HepG2 (cell line): ENCODE measurements around the gene C19orf47. TPM values are rescaled to one million over a fixed set of nuclear protein-coding genes. Genes with fewer than 3 reads are reported as not detected.

Experiments used
- ATAC-seq: fragments of 200-7000 bp; cut with Tn5 transposase; 3 replicates; pipeline ENCODE4 v1.9.1; 2020; ENCODE audit warnings: mild to moderate bottlenecking, moderate library complexity
- BruUV-seq: library from RNA; stranded (reverse); fragments of 400-500 nt; replicated peaks from 2 replicates; lab custom pipeline; 2021; lab: Mats Ljungman, UMichigan
- CTCF ChIA-PET: fragments of 300-600 bp; formaldehyde crosslinking; extraction: SDS; loops from one replicate; lab custom pipeline; 2021; ENCODE audit warnings: low total read pairs, inconsistent platforms, low intra/inter-chr PET ratio; lab: Yijun Ruan, JAX
- POLR2A ChIA-PET: fragments of 350-600 bp; sonication (Branson Sonifier 250); formaldehyde crosslinking; loops from one replicate; lab custom pipeline; 2020; ENCODE audit warnings: antibody characterized with exemption, inconsistent platforms; lab: Yijun Ruan, JAX
- DNase-seq: peaks from one replicate; pipeline ENCODE4 v3.0.0-alpha.2; 2015; ENCODE audit warnings: low spot score
- FAIRE-seq: peaks from 3 replicates; lab custom pipeline; 2011; peaks lifted over from hg19 to GRCh38; lab: Jason Lieb, UNC
- H2AFZ ChIP-seq: one replicate; pipeline ENCODE4 v1.6.1; 2011; ENCODE audit warnings: low read length, inconsistent platforms
- H3K27ac ChIP-seq: fragments of 300-600 bp; 3 replicates; pipeline ENCODE4 v1.8.0; 2011; ENCODE audit warnings: mixed run types, mild to moderate bottlenecking, mixed read lengths, low read length, inconsistent platforms; ENCODE audit not compliant: insufficient read depth; ENCODE audit errors: extremely low read length
- H3K27me3 ChIP-seq, 2 experiments: fragments of 200-600 bp in 1 of 2; 2 replicates in 1 of 2; 3 replicates in 1 of 2; pipeline versions ENCODE4 v1.6.0 to v1.8.0; 2011; ENCODE audit warnings: low read length in 2 of 2, mild to moderate bottlenecking in 2 of 2, moderate library complexity in 2 of 2, inconsistent platforms in 1 of 2; ENCODE audit not compliant: insufficient read depth in 2 of 2, control insufficient read depth in 1 of 2
- H3K36me3 ChIP-seq, 2 experiments: fragments of 200-600 bp in 1 of 2; replicated peaks in 1 of 2; 2 replicates in 1 of 2; 3 replicates in 1 of 2; pipeline versions ENCODE4 v1.5.1 to v1.8.0; 2011; ENCODE audit warnings: low read length in 2 of 2, inconsistent platforms in 1 of 2; ENCODE audit not compliant: insufficient read depth in 2 of 2, control insufficient read depth in 1 of 2
- H3K4me1 ChIP-seq: 2 replicates; pipeline ENCODE4 v1.5.1; 2012; ENCODE audit warnings: low read length, inconsistent platforms; ENCODE audit not compliant: insufficient read depth
- H3K4me2 ChIP-seq: 2 replicates; pipeline ENCODE4 v1.6.0; 2011; ENCODE audit warnings: low read depth, low read length, inconsistent platforms
- H3K4me3 ChIP-seq, 3 experiments: fragments of 200-600 bp in 1 of 3; sonication (generic), shearing (Covaris generic) in 1 of 3; replicated peaks in 1 of 3; 2 replicates each; pipeline ENCODE4 v1.5.1; 2011 to 2016; ENCODE audit warnings: low read length in 3 of 3, inconsistent platforms in 2 of 3, low read depth in 2 of 3, mild to moderate bottlenecking in 2 of 3, control low read depth in 1 of 3, mixed read lengths in 1 of 3; ENCODE audit not compliant: insufficient read depth in 1 of 3
- H3K79me2 ChIP-seq: one replicate; pipeline ENCODE4 v1.6.1; 2011; ENCODE audit warnings: low read length, inconsistent platforms; ENCODE audit not compliant: insufficient read depth
- H3K9ac ChIP-seq: 2 replicates; pipeline ENCODE4 v1.6.0; 2011; ENCODE audit warnings: mild to moderate bottlenecking, low read depth, low read length, inconsistent platforms; ENCODE audit not compliant: insufficient read depth
- H3K9me3 ChIP-seq: 2 replicates; pipeline ENCODE4 v1.5.1; 2012; ENCODE audit warnings: mild to moderate bottlenecking, low read length
- H4K20me1 ChIP-seq: 2 replicates; pipeline ENCODE4 v1.6.0; 2011; ENCODE audit warnings: inconsistent platforms, mild to moderate bottlenecking, low read length, moderate library complexity; ENCODE audit not compliant: insufficient read depth
- CTCF ChIP-seq: sonication (generic); formaldehyde crosslinking; IDR thresholded peaks from 2 replicates; pipeline ENCODE4 v1.5.0; 2020; ENCODE audit warnings: mild to moderate bottlenecking, missing genetic modification reagents, moderate library complexity
- DDIT3 ChIP-seq: sonication (generic); formaldehyde crosslinking; IDR thresholded peaks from 2 replicates; pipeline ENCODE4 v1.4.0; 2020; ENCODE audit warnings: mild to moderate bottlenecking, missing genetic modification reagents
- KLF9 ChIP-seq: IDR thresholded peaks from 2 replicates; pipeline ENCODE4 v1.6.1; 2016; ENCODE audit warnings: low read depth
- MLX ChIP-seq: IDR thresholded peaks from 2 replicates; pipeline ENCODE4 v1.6.1; 2016
- RCOR2 ChIP-seq: IDR thresholded peaks from 2 replicates; pipeline ENCODE4 v1.6.1; 2016; ENCODE audit warnings: missing biosample characterization, missing genetic modification reagents
- SIX4 ChIP-seq: sonication (generic); formaldehyde crosslinking; IDR thresholded peaks from 2 replicates; pipeline ENCODE4 v1.4.0; 2020; ENCODE audit warnings: missing genetic modification reagents
- ZNF264 ChIP-seq: sonication (generic); formaldehyde crosslinking; IDR thresholded peaks from 2 replicates; pipeline ENCODE4 v1.4.0; 2020; ENCODE audit warnings: missing genetic modification reagents
- ZNF615 ChIP-seq: sonication (generic); formaldehyde crosslinking; IDR thresholded peaks from 2 replicates; pipeline ENCODE4 v1.5.0; 2020; ENCODE audit warnings: mild to moderate bottlenecking, missing genetic modification reagents, borderline replicate concordance
- ZNF691 ChIP-seq: sonication (generic); formaldehyde crosslinking; IDR thresholded peaks from 2 replicates; pipeline ENCODE4 v1.4.0; 2020; ENCODE audit warnings: missing genetic modification reagents, low read depth, mild to moderate bottlenecking, borderline replicate concordance
- ZNF7 ChIP-seq: IDR thresholded peaks from 2 replicates; pipeline ENCODE4 v1.6.1; 2016; ENCODE audit warnings: missing biosample characterization, missing genetic modification reagents
- ZNF749 ChIP-seq: sonication (generic); formaldehyde crosslinking; IDR thresholded peaks from 2 replicates; pipeline ENCODE4 v1.8.0; 2022; ENCODE audit warnings: mild to moderate bottlenecking, missing genetic modification reagents, moderate library complexity, borderline replicate concordance
- WGBS: methylation state at CpG from one replicate; pipeline ENCODE4 v1.1.6; 2017; ENCODE audit warnings: low lambda C conversion rate; 5-methylcytosine and 5-hydroxymethylcytosine counted together
- in situ Hi-C: cut with HindIII; loops from 2 replicates; pipeline ENCODE4 v1.10.0; 2017; ENCODE audit warnings: low pct_unique_long_range_greater_than_20kb; ENCODE audit not compliant: extremely low pct_ligation_motif_present
- intact Hi-C: fragments of 100-400 bp; cut with micrococcal nuclease; formaldehyde crosslinking; loops from one replicate; pipeline ENCODE4 v1.10.0; 2022; ENCODE audit not compliant: unreplicated experiment
- polyA plus RNA-seq, 8 experiments: library from polyadenylated mRNA; depleted of rRNA in 3 of 8; stranded (reverse) in 7 of 8; unstranded in 1 of 8; fragments of >200 nt; fragmentation: Illumina TruSeq in 4 of 8; extraction: Trizol in 4 of 8; gene quantifications; 2 replicates each; pipeline versions ENCODE4 v1.2.1 to v1.2.3, GENCODE V29; 2011 to 2016; ENCODE audit warnings: low read depth in 4 of 8, missing spikeins in 1 of 8, mixed read lengths in 1 of 8; ENCODE audit not compliant: insufficient read depth in 1 of 8
- total RNA-seq, 5 experiments: library from RNA; depleted of rRNA; stranded (reverse); fragments of >200 nt; fragmentation: Illumina TruSeq; extraction: Trizol; gene quantifications; 2 replicates each; pipeline ENCODE4 v1.2.3, GENCODE V29; 2016; ENCODE audit warnings: low read depth in 1 of 5

C19orf47 gene
- total and polyA plus RNA-seq, 2 of the 13 experiments (the other 11 are each of a cell fraction or from before 2014, with no cell fraction given) = 8.1 to 10.6 TPM

- DNase-seq = no peak
- H3K4me3 ChIP-seq = no peak overlapping the region
- H3K4me2 ChIP-seq = no peak overlapping the region
- H3K36me3 ChIP-seq = no peaks in the 10 kb centered on the region
- in situ Hi-C loops = no loop called here
- no peak overlapping the region for H3K27ac ChIP-seq
- FAIRE-seq = no peak
- no peak overlapping the region for H2AFZ ChIP-seq
- WGBS = 30% methylated on average over 3 of the region's 3 CpGs
- H3K9ac ChIP-seq = no peak overlapping the region
- POLR2A ChIA-PET = no interaction called here
- H3K79me2 ChIP-seq = no peaks in the 10 kb centered on the region
- H3K4me1 ChIP-seq = peaks cover 8% of the 10 kb centered on the region; the same call in 1 of the 2 replicates
- CTCF ChIA-PET = no interaction called here
- no peak for ATAC-seq
- TF ChIP-seq CTCF (CRISPR knock-in tag) (0 out of 2 replicates have a peak, but pooled peaks have one; percentile 5), KLF9 (no peak), ZNF7 (peak; percentile 46; the same call in 1 of the 2 replicates)
- TF ChIP-seq, all 625 proteins: peak for 2
- Histone ChIP-seq H3K9me3 (no peaks in the 10 kb centered on the region), H3K27me3 (peaks cover 1 to 2% of the 10 kb centered on the region in 2 experiments; a peak in 1 of 5 replicates), H4K20me1 (no peaks in the 10 kb centered on the region)
- intact Hi-C loops = no loop called here
- no TSS peak for BruUV-seq
These were observed 40.3 kb upstream of the C19orf47 start for GRCh38 chr19:40388481-40388880.

- WGBS = 71% methylated on average over 10 of the region's 10 CpGs
- TF ChIP-seq SIX4 = no peak
- TF ChIP-seq MLX (CRISPR knock-in tag) = no peak
- TF ChIP-seq ZNF749 = no peak
- TF ChIP-seq ZNF264 (CRISPR knock-in tag) = no peak
- TF ChIP-seq ZNF691 (CRISPR knock-in tag) = no peak
- no peak for TF ChIP-seq ZNF615 (CRISPR knock-in tag)
- no peak for TF ChIP-seq DDIT3
- no peak for TF ChIP-seq RCOR2 (CRISPR knock-in tag)
These were observed 39.0 kb upstream of the C19orf47 start for GRCh38 chr19:40387155-40387554.

More at GRCh38 chr19:40387155-40387554, 39.0 kb upstream of the C19orf47 start:
- POLR2A ChIA-PET = interaction anchor here (1.1 kb wide), 1 partner anchor 56 kb away, joined by 3 read pairs; no protein-coding TSS in a partner anchor
- no peaks in the 10 kb centered on the region for H3K79me2 ChIP-seq
- no peak for ATAC-seq
- no peak for DNase-seq
- no peak overlapping the region for H3K4me2 ChIP-seq
- in situ Hi-C loops (no loop called here), intact Hi-C loops (no loop called here)
- H3K9ac ChIP-seq = no peak overlapping the region
- H3K36me3 ChIP-seq = no peaks in the 10 kb centered on the region
- no peak overlapping the region for H2AFZ ChIP-seq
- H3K9me3 ChIP-seq = no peaks in the 10 kb centered on the region
- H3K4me3 ChIP-seq = no peak overlapping the region
- H3K27me3 ChIP-seq = 0 out of 5 replicates have a peak, but pooled peaks cover 0 to 2% of the 10 kb centered on the region in 2 experiments
- H3K27ac ChIP-seq = no peak overlapping the region
- CTCF ChIA-PET = no interaction called here
- BruUV-seq = no TSS peak
- no peaks in the 10 kb centered on the region for H4K20me1 ChIP-seq
- FAIRE-seq = no peak
- H3K4me1 ChIP-seq = peaks cover 8% of the 10 kb centered on the region; the same call in 1 of the 2 replicates
